A549 (cell line): ENCODE data around the gene LSR.

Source experiments
- BHLHE40 ChIP-seq: IDR thresholded peaks from 2 replicates; pipeline ENCODE4 v1.6.1; 2012; ENCODE audit warnings: low read depth, low read length, inconsistent platforms
- CEBPB ChIP-seq, 2 experiments: fragments of >200 bp in 1 of 2; sonication (Bioruptor Twin) in 1 of 2; formaldehyde crosslinking in 1 of 2; IDR thresholded peaks; 2 replicates each; pipeline ENCODE4 v1.6.1; 2012 to 2016
- CTCF ChIP-seq: fragments of >200 bp; sonication (Bioruptor Twin); formaldehyde crosslinking; IDR thresholded peaks from 3 replicates; pipeline ENCODE4 v1.5.1; 2016
- EP300 ChIP-seq, 2 experiments: fragments of >200 bp; sonication (Bioruptor Twin); formaldehyde crosslinking; IDR thresholded peaks; 2 replicates in 1 of 2; 3 replicates in 1 of 2; pipeline ENCODE4 v1.6.1; 2016 to 2017
- KDM1A ChIP-seq: fragments of 200-600 bp; sonication (generic); IDR thresholded peaks from 2 replicates; pipeline ENCODE4 v1.6.1; 2016; ENCODE audit warnings: low read depth, mild to moderate bottlenecking
- MAX ChIP-seq: IDR thresholded peaks from 2 replicates; pipeline ENCODE4 v1.6.1; 2012
- MAZ ChIP-seq: fragments of 150-350 bp; IDR thresholded peaks from 2 replicates; pipeline ENCODE4 v1.6.1; 2014; ENCODE audit warnings: antibody characterized with exemption, low read depth, low read length, borderline replicate concordance
- NFE2L2 ChIP-seq: fragments of 150-350 bp; conservative IDR thresholded peaks from 2 replicates; pipeline ENCODE4 v1.6.1; 2014; ENCODE audit warnings: low read length
- NPAS2 ChIP-seq: fragments of 250-450 bp; sonication (Bioruptor Pico); IDR thresholded peaks from 2 replicates; pipeline ENCODE4 v1.8.0; 2022; ENCODE audit warnings: mild to moderate bottlenecking, moderate library complexity, borderline replicate concordance
- POLR2A ChIP-seq: IDR thresholded peaks from 2 replicates; pipeline ENCODE4 v1.6.1; 2012; ENCODE audit warnings: mild to moderate bottlenecking, low read length
- POLR2AphosphoS2 ChIP-seq: conservative IDR thresholded peaks from 2 replicates; pipeline ENCODE4 v1.6.1; 2012; ENCODE audit warnings: low read length, improper control_type of control experiment, inconsistent platforms
- RNF2 ChIP-seq: fragments of 200-600 bp; sonication (generic); IDR thresholded peaks from 2 replicates; pipeline ENCODE4 v1.6.1; 2016; ENCODE audit warnings: low read depth, mild to moderate bottlenecking, antibody characterized with exemption, moderate library complexity, borderline replicate concordance
- SMC3 ChIP-seq: fragments of >200 bp; sonication (Bioruptor Twin); formaldehyde crosslinking; IDR thresholded peaks from 3 replicates; pipeline ENCODE4 v1.6.1; 2018; ENCODE audit warnings: inconsistent platforms
- ZNF302 ChIP-seq: fragments of 250-450 bp; sonication (Bioruptor Pico); IDR thresholded peaks from 2 replicates; pipeline ENCODE4 v1.9.0; 2021; ENCODE audit warnings: inconsistent platforms, mild to moderate bottlenecking, moderate library complexity

GRCh38 chr19:35236638-35237400 is 12.0 kb upstream of the LSR start:
- TF ChIP-seq POLR2AphosphoS2 (no peak), SMC3 (no peak), MAZ (no peak), NFE2L2 (no peak), NPAS2 (CRISPR knock-in tag) (no peak), BHLHE40 (no peak), KDM1A (no peak), POLR2A (no peak), CTCF (no peak), EP300 (IDR thresholded peaks at IDR 0.05) (no peak), ZNF302 (CRISPR knock-in tag) (no peak), MAX (no peak), RNF2 (no peak), CEBPB (IDR thresholded peaks at IDR 0.05) (no peak)
